Gastroesophageal sphincter (tissue), 4 donors: ENCODE results near the gene TMEM91. TPM values are rescaled to one million over a fixed set of nuclear protein-coding genes. Genes with fewer than 3 reads are reported as not detected.

Experiments
- ATAC-seq: fragments of 150-250 bp; one replicate; pipeline ENCODE4 v1.9.1; 2016; ENCODE audit warnings: mild to moderate bottlenecking, moderate library complexity
- H3K27ac ChIP-seq, 4 donors: fragments of 200-600 bp; sonication (generic) in 3 of 4; 1 replicate in 3 of 4; 2 replicates in 1 of 4; pipeline ENCODE4 v1.5.1; 2016 to 2019
- H3K27me3 ChIP-seq: fragments of 200-600 bp; sonication (generic); one replicate; pipeline ENCODE4 v1.5.1; 2019
- H3K36me3 ChIP-seq, 2 donors: fragments of 200-600 bp; sonication (generic); one replicate each; pipeline ENCODE4 v1.5.1; 2019; ENCODE audit warnings: control low read depth in 1 of 2
- H3K4me1 ChIP-seq, 3 donors: fragments of 200-600 bp; sonication (generic); 1 replicate in 2 of 3; 2 replicates in 1 of 3; pipeline ENCODE4 v1.5.1; 2016 to 2019; ENCODE audit warnings: control low read depth in 2 of 3
- H3K4me3 ChIP-seq, 2 donors: fragments of 200-600 bp; sonication (generic); one replicate each; pipeline ENCODE4 v1.5.1; 2019; ENCODE audit warnings: mild to moderate bottlenecking in 1 of 2, moderate library complexity in 1 of 2
- H3K9me3 ChIP-seq, 3 donors: fragments of 200-600 bp; sonication (generic); one replicate each; pipeline ENCODE4 v1.5.1; 2017 to 2019; ENCODE audit warnings: control low read depth in 2 of 3
- CTCF ChIP-seq, 4 experiments: fragments of 200-600 bp in 2 of 4; fragments of 450-650 bp in 2 of 4; sonication (generic) in 1 of 4; IDR thresholded peaks; one replicate each; pipeline ENCODE4 v1.5.1; 2017 to 2019; ENCODE audit warnings: antibody characterized with exemption in 4 of 4, mild to moderate bottlenecking in 2 of 4, moderate library complexity in 2 of 4
- EP300 ChIP-seq: sonication (generic); formaldehyde crosslinking; IDR thresholded peaks from one replicate; pipeline ENCODE4 v1.6.1; 2017; ENCODE audit warnings: antibody characterized with exemption, mild to moderate bottlenecking
- POLR2A ChIP-seq, 2 donors: fragments of 450-650 bp; IDR thresholded peaks; one replicate each; pipeline ENCODE4 v1.6.1; 2017; ENCODE audit warnings: antibody characterized with exemption in 2 of 2, mild to moderate bottlenecking in 2 of 2, moderate library complexity in 1 of 2
- POLR2AphosphoS5 ChIP-seq: sonication (generic); formaldehyde crosslinking; IDR thresholded peaks from one replicate; pipeline ENCODE4 v1.6.1; 2017; ENCODE audit warnings: antibody characterized with exemption
- WGBS, 2 donors: methylation state at CpG; one replicate each; pipeline ENCODE4 v1.1.5; 2018; ENCODE audit warnings: low coverage in 1 of 2; 5-methylcytosine and 5-hydroxymethylcytosine counted together
- total RNA-seq, 4 donors: library from RNA; depleted of rRNA; stranded (reverse); fragments of >200 nt; gene quantifications; one replicate each; pipeline ENCODE4 v1.1.0, GENCODE V29; 2016

The TMEM91 gene
- total RNA-seq, 4 donors from 2014 or later, result 7.9 to 17.5 (median 13.3) TPM

GRCh38 chr19:41426952-41427646, 50.8 kb downstream of the TMEM91 start, which contains the start of gene B3GNT8:
TSS of gene B3GNT8 (minus strand) at chr19:41427374. CDS start at chr19:41426778, 596 bp downstream.
- Histone ChIP-seq H3K36me3 (peaks cover 0 to 65% of the 10 kb centered on the region in 2 donors), H3K27ac (peak within 1 kb of the TSS; percentile 44 to 88 (median 85)), H3K9me3 (no peaks in the 10 kb centered on the region), H3K4me1 (peaks cover 0 to 40% (median 20%) of the 10 kb centered on the region in 3 donors), H3K27me3 (no peaks in the 10 kb centered on the region), H3K4me3 (peak within 1 kb of the TSS; percentile 37 to 57)
- TF ChIP-seq CTCF (IDR thresholded peaks at IDR 0.05) (no peak), POLR2A (IDR thresholded peaks at IDR 0.05) (peak in 1 of 2 donors; percentile 27), POLR2AphosphoS5 (peak; percentile 59)
- ATAC-seq, result peak; percentile 94
- WGBS, 2 donors, result 9% methylated on average over 6 of the region's 19 CpGs; no CpG with 5 or more reads in 1 of the 2 donors

GRCh38 chr19:41427647-41428480, 51.5 kb downstream of the TMEM91 start:
- peaks cover 0 to 65% of the 10 kb centered on the region in 2 donors for H3K36me3 ChIP-seq
- peak overlapping the region; percentile 19 to 88 (median 85) for H3K27ac ChIP-seq
- no peaks in the 10 kb centered on the region for H3K9me3 ChIP-seq
- WGBS, 2 donors, result 3% methylated on average over 16 to 19 of the region's 23 CpGs
- H3K27me3 ChIP-seq, result no peaks in the 10 kb centered on the region
- peak overlapping the region; percentile 37 to 57 for H3K4me3 ChIP-seq
- ATAC-seq, result peak; percentile 63
- no peak for TF ChIP-seq EP300
- TF ChIP-seq CTCF (IDR thresholded peaks at IDR 0.05), result peak in 1 of 4 experiments; percentile 14
- no peak for TF ChIP-seq POLR2AphosphoS5
- no peak for TF ChIP-seq POLR2A (IDR thresholded peaks at IDR 0.05)
- H3K4me1 ChIP-seq, result peaks cover 0 to 40% (median 20%) of the 10 kb centered on the region in 3 donors

DNA sequence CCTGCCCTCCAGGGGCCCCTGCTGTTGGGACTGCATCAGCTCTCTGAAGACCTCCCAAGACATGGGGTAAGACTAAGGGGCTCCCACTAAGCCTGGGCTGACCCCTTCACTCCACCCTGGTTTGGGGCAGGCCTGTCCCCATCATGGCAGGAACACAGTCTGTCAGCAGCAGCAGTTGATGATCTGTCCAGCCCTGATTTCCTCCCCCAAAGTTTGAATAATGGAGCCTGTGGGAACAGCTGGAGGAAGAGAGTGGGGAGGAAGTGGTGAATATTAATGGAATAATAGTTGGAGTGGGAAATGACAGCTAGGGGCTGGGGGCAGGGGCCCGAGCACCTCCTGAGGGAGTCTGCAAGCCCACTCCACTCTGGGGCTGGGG, 52.1 kb downstream of the TMEM91 start:
- TF ChIP-seq POLR2AphosphoS5 (no peak), POLR2A (IDR thresholded peaks at IDR 0.05) (no peak), CTCF (IDR thresholded peaks at IDR 0.05) (no peak), EP300 (no peak)
- Histone ChIP-seq H3K27ac (peak overlapping the region; percentile 19 to 88 (median 85)), H3K27me3 (no peaks in the 10 kb centered on the region), H3K4me3 (peak overlapping the region in 1 of 2 donors; percentile 57), H3K36me3 (peaks cover 0 to 65% of the 10 kb centered on the region in 2 donors), H3K9me3 (no peaks in the 10 kb centered on the region), H3K4me1 (peaks cover 0 to 40% (median 20%) of the 10 kb centered on the region in 3 donors)
- ATAC-seq, result no peak
- no CpG with 5 or more reads among the region's 1 CpG for WGBS, 2 donors

GRCh38 chr19:41430922-41431321, 54.6 kb downstream of the TMEM91 start:
- peaks cover 0 to 62% of the 10 kb centered on the region in 2 donors for H3K36me3 ChIP-seq
- no peak overlapping the region for H3K4me3 ChIP-seq
- no peak for TF ChIP-seq POLR2A (IDR thresholded peaks at IDR 0.05)
- TF ChIP-seq POLR2AphosphoS5, result no peak
- no peak for TF ChIP-seq EP300
- no peak for TF ChIP-seq CTCF (IDR thresholded peaks at IDR 0.05)
- no peak overlapping the region for H3K27ac ChIP-seq
- no peak for ATAC-seq
- 40% methylated on average over 1 of the region's 6 CpGs; no CpG with 5 or more reads in 1 of the 2 donors for WGBS, 2 donors
- H3K4me1 ChIP-seq, result peaks cover 0 to 30% (median 19%) of the 10 kb centered on the region in 3 donors
- no peaks in the 10 kb centered on the region for H3K27me3 ChIP-seq
- H3K9me3 ChIP-seq, result no peaks in the 10 kb centered on the region
